ENCODE data around the gene CLK3.

DNA sequence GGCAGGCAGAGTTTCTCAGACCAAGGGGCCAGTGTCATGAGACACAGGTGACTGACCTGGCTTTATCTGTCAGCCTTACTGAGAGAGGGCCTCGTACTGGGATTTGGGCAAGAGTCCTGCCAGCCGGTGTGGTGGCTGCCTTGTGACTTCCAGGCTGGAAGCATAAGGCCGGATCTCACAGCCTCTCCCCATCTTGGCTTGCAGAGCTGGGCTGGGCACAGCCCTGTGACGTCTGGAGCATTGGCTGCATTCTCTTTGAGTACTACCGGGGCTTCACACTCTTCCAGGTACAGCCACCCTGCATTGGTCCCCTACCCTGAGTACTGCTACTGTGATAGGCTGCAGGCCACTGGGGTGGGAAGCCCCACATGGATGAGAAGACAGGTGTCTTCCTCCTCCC, 12.1 kb downstream of the CLK3 start:
- no peak for TF ChIP-seq EZH2 (IDR thresholded peaks at IDR 0.05; ENCODE audit: insufficient read depth, low read length)
- TF ChIP-seq, protein P1, sequence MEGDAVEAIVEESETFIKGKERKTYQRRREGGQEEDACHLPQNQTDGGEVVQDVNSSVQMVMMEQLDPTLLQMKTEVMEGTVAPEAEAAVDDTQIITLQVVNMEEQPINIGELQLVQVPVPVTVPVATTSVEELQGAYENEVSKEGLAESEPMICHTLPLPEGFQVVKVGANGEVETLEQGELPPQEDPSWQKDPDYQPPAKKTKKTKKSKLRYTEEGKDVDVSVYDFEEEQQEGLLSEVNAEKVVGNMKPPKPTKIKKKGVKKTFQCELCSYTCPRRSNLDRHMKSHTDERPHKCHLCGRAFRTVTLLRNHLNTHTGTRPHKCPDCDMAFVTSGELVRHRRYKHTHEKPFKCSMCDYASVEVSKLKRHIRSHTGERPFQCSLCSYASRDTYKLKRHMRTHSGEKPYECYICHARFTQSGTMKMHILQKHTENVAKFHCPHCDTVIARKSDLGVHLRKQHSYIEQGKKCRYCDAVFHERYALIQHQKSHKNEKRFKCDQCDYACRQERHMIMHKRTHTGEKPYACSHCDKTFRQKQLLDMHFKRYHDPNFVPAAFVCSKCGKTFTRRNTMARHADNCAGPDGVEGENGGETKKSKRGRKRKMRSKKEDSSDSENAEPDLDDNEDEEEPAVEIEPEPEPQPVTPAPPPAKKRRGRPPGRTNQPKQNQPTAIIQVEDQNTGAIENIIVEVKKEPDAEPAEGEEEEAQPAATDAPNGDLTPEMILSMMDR (IDR thresholded peaks at IDR 0.05; ENCODE audit: insufficient read depth, low read depth, low read length), result no peak
